ENCODE data around the gene GLCE. TPM values are rescaled to one million over a fixed set of nuclear protein-coding genes. Genes with fewer than 3 reads are reported as not detected.
"Not testable (repeated sequence)": the region's sequence is repeated elsewhere in the genome, so short reads cannot be mapped to it uniquely, and the experiment has no call there.

Gene GLCE
- polyA plus RNA-seq, 1 experiment = 7.1 TPM

DNA sequence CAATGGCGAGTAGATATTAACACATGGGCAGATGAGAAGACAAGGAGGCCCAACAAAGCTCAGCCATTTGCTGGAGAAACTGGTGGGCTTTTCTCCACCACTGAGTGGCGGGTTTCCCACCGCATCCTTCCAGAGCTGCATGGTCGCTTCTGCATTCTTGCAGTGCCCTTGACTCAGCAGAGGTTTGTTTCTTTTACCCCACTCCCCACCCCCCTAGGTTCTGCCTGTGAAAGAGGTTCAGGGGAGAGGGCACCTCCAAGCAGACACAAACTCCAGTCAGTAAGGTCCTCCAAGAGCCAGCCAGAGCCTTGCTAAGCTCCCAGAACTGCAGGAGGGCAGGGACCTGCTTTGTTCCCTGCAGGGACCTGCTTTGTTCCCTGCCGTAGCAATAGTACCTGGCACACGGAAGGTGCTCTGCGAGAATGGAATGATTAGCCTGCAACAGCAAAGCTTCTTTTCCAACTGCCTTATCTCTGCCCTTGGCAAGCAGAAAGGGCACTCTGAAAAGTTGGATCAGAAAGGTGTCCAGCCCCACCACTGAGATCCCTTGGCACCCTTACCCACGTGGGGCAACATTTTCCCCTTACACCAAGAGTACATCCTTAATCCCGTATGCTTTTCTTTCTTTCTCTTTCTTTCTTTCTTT lies 139.6 kb downstream of the GLCE start:
- DNase-seq (ENCODE audit: low read depth) = no peak
- ChIA-PET POLR2A (no interaction called here), CTCF (interaction anchor here (1.1 kb wide), 1 partner anchor 11 kb away, joined by 3 read pairs; no protein-coding TSS in a partner anchor)
- peaks cover 5% of the 10 kb centered on the region for H3K27me3 ChIP-seq (ENCODE audit: control insufficient read depth, insufficient read depth, low read length)
- no peaks in the 10 kb centered on the region for H3K36me3 ChIP-seq (ENCODE audit: control insufficient read depth, insufficient read depth, low read length)
- H3K4me3 ChIP-seq (ENCODE audit: low read depth, low read length) = no peak overlapping the region
- TF ChIP-seq, protein P1, sequence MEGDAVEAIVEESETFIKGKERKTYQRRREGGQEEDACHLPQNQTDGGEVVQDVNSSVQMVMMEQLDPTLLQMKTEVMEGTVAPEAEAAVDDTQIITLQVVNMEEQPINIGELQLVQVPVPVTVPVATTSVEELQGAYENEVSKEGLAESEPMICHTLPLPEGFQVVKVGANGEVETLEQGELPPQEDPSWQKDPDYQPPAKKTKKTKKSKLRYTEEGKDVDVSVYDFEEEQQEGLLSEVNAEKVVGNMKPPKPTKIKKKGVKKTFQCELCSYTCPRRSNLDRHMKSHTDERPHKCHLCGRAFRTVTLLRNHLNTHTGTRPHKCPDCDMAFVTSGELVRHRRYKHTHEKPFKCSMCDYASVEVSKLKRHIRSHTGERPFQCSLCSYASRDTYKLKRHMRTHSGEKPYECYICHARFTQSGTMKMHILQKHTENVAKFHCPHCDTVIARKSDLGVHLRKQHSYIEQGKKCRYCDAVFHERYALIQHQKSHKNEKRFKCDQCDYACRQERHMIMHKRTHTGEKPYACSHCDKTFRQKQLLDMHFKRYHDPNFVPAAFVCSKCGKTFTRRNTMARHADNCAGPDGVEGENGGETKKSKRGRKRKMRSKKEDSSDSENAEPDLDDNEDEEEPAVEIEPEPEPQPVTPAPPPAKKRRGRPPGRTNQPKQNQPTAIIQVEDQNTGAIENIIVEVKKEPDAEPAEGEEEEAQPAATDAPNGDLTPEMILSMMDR (IDR thresholded peaks at IDR 0.05; ENCODE audit: insufficient read depth, low read depth, low read length) = no peak

DNA sequence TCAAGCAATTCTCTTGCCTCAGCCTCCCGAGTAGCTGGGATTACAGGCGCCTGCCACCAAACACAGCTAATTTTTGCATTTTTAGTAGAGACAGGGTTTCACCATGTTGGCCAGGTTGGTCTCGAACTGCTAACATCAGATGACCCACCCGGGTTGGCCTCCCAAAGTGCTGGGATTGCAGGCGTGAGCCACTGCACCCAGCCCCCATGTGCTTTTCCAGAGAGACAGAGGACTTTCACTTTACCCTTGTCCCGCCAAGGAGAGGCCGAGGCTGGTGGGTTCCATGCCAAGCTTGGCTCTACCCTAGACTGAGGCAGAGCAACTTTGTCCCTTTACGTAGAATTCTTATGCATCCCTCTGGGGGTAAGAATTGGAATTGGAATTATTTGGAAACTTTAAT lies 140.7 kb downstream of the GLCE start:
- H3K4me3 ChIP-seq (ENCODE audit: low read depth, low read length); POLR2A ChIA-PET; DNase-seq (ENCODE audit: low read depth); CTCF ChIA-PET; H3K36me3 ChIP-seq (ENCODE audit: control insufficient read depth, insufficient read depth, low read length); H3K27me3 ChIP-seq (ENCODE audit: control insufficient read depth, insufficient read depth, low read length): not testable (repeated sequence)

DNA sequence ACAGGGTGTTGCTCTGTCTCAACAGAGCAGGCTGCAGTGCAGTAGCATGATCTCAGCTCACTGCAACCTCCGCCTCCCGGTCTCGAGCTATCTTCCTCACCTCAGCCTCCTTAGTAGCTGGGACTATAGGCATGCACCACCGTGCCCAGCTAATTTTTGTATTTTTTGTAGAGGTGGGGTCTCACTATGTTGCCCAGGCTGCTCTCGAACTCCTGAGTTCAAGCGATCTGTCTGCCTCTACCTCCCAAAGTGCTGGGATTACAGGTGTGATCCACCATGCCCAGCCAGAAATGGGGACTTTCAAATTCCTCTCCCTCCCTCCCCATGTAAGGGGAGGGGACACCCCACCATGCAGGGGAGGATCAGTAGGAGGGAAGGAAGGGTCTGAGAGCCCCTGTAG lies 141.7 kb downstream of the GLCE start:
- CTCF ChIA-PET; H3K27me3 ChIP-seq (ENCODE audit: control insufficient read depth, insufficient read depth, low read length); H3K4me3 ChIP-seq (ENCODE audit: low read depth, low read length); DNase-seq (ENCODE audit: low read depth); POLR2A ChIA-PET; H3K36me3 ChIP-seq (ENCODE audit: control insufficient read depth, insufficient read depth, low read length): not testable (repeated sequence)

DNA sequence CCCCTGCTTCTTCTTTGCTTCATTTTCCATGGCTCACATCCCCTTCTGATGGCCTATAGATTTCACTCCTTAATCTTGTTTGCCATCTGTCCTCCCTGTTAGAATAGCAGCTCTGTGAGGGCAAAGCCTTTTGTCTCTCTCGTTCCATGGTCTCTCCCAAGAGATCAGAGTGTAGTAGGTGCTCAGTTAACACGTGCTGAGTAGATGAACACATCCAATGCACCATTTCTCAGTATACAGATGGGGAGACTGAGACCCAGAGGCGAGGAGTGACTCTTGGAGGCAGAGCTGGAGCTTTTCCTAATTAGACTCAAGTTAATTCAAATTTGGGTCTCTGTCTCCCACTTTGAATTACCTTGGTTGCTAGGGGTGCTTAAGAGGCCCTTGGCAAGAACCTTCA lies 142.5 kb downstream of the GLCE start:
- no peaks in the 10 kb centered on the region for H3K36me3 ChIP-seq (ENCODE audit: control insufficient read depth, insufficient read depth, low read length)
- TF ChIP-seq, protein P1 (IDR thresholded peaks at IDR 0.05; ENCODE audit: insufficient read depth, low read depth, low read length) = no peak
- H3K27me3 ChIP-seq (ENCODE audit: control insufficient read depth, insufficient read depth, low read length) = no peaks in the 10 kb centered on the region
- ChIA-PET POLR2A (no interaction called here), CTCF (interaction anchor here (0.6 kb wide), 1 partner anchor 91 kb away, joined by 3 read pairs; no protein-coding TSS in a partner anchor)
- no peak for DNase-seq (ENCODE audit: low read depth)
- no peak overlapping the region for H3K4me3 ChIP-seq (ENCODE audit: low read depth, low read length)

DNA sequence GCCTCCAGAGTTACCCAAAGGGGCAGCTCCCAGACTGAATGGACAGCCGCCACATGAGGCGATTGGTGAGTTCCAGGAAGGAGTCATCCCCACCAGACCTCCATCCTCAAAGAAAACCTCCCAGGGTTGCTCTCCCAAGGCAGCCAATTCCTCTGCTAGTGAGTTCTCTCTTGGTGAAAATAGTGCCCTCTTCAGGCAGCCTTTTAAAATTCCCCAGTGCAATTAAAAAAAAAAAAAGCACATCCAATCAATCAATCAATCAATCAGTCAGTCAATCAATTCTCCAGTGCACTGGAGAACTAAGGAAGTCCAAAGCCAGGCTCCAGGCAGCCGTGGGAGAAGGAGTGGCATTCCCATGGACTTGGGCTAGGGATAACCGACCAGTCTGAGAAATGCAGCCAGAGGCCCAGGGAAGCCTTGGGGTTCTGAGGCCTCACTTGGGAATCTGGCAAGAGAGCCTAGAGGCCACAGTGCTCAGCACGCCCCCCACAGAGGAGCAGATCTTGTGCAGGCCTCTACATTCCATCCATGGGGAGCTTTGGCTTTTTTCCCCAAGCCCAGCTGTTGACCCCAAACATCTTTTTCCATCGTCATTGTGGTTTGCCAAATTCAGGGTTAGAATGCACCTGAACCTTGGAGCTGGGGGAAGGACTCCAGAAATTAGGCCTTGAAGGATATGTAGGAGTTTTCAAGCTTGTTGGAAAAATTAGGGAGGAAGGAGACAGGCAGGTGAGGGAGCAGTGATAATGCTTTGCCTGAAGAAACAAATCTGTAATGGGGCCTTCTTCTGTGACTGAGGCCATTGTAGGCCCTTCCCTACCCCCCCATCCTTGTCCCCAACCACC lies 143.1 kb downstream of the GLCE start:
- Histone ChIP-seq H3K4me3 (ENCODE audit: low read depth, low read length) (no peak overlapping the region), H3K36me3 (ENCODE audit: control insufficient read depth, insufficient read depth, low read length) (no peaks in the 10 kb centered on the region), H3K27me3 (ENCODE audit: control insufficient read depth, insufficient read depth, low read length) (no peaks in the 10 kb centered on the region)
- ChIA-PET CTCF (interaction anchor here (0.6 to 1.3 kb wide), 5 partner anchors 10 to 244 kb away, joined by 3 to 4 read pairs (median 3); no protein-coding TSS in a partner anchor), POLR2A (interaction anchor here (0.5 kb wide), 1 partner anchor 1464 kb away, joined by 4 read pairs; no protein-coding TSS in a partner anchor)
- no peak for DNase-seq (ENCODE audit: low read depth)
- TF ChIP-seq, protein P1 (IDR thresholded peaks at IDR 0.05; ENCODE audit: insufficient read depth, low read depth, low read length) = 0 out of 2 replicates have a peak, but pooled peaks have one; percentile 6

DNA sequence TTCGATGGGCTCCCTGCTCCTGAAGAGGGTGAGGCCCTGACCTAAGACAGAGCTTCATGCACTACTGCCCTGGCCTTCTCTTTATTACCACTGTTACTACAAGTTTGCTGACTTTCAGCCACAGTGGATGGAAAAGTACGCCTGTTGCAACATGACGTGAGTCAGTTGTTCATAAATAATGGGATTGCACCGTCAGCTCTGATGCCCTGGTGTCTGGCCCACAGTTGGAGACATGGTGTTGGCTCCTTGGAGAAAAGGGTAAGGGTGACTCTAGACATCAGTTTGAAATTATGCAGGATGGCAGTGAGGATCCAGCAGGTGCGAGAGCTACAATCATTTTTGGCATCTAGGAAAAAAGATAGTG lies 143.7 kb downstream of the GLCE start:
- ChIA-PET POLR2A (interaction anchor here (0.5 kb wide), 1 partner anchor 1463 kb away, joined by 4 read pairs; no protein-coding TSS in a partner anchor), CTCF (interaction anchor here (0.6 to 1.3 kb wide), 4 partner anchors 11 to 245 kb away, joined by 3 to 4 read pairs (median 3); no protein-coding TSS in a partner anchor)
- peak; percentile 26 for DNase-seq (ENCODE audit: low read depth)
- TF ChIP-seq, protein P1 (IDR thresholded peaks at IDR 0.05; ENCODE audit: insufficient read depth, low read depth, low read length) = no peak
- H3K4me3 ChIP-seq (ENCODE audit: low read depth, low read length) = no peak overlapping the region
- H3K27me3 ChIP-seq (ENCODE audit: control insufficient read depth, insufficient read depth, low read length) = no peaks in the 10 kb centered on the region
- H3K36me3 ChIP-seq (ENCODE audit: control insufficient read depth, insufficient read depth, low read length) = no peaks in the 10 kb centered on the region

All from BJ (cell line).